Hepatocyte (in vitro differentiated cells): ENCODE data around the gene NOS1AP. TPM values are rescaled to one million over a fixed set of nuclear protein-coding genes. Genes with fewer than 3 reads are reported as not detected.

Experiments used
- DNase-seq: peaks from one replicate; pipeline ENCODE4 v3.0.0-alpha.2; 2016; ENCODE audit warnings: low spot score
- H2AFZ ChIP-seq: fragments of 200-600 bp; sonication (generic); 2 replicates; pipeline ENCODE4 v1.6.0; 2016; ENCODE audit warnings: antibody characterized with exemption, mild to moderate bottlenecking
- H3K27ac ChIP-seq: fragments of 200-600 bp; sonication (generic); 2 replicates; pipeline ENCODE4 v1.5.1; 2016; ENCODE audit warnings: mild to moderate bottlenecking
- H3K27me3 ChIP-seq: fragments of 200-600 bp; sonication (generic); 2 replicates; pipeline ENCODE4 v1.6.1; 2016
- H3K36me3 ChIP-seq: fragments of 200-600 bp; sonication (generic); replicated peaks from 2 replicates; pipeline ENCODE4 v1.5.1; 2016; ENCODE audit warnings: low read depth; ENCODE audit not compliant: insufficient read depth
- H3K4me1 ChIP-seq: fragments of 200-600 bp; sonication (generic); 2 replicates; pipeline ENCODE4 v1.5.1; 2016; ENCODE audit warnings: mild to moderate bottlenecking, moderate library complexity; ENCODE audit not compliant: insufficient read depth
- H3K4me2 ChIP-seq: fragments of 200-600 bp; sonication (generic); 2 replicates; pipeline ENCODE4 v1.6.0; 2016
- H3K4me3 ChIP-seq: fragments of 200-600 bp; sonication (generic); 2 replicates; pipeline ENCODE4 v1.5.1; 2016; ENCODE audit warnings: mild to moderate bottlenecking
- H3K79me2 ChIP-seq: fragments of 200-600 bp; sonication (generic); 2 replicates; pipeline ENCODE4 v1.6.0; 2017; ENCODE audit warnings: mild to moderate bottlenecking
- H3K9me2 ChIP-seq: fragments of 200-600 bp; sonication (generic); replicated peaks from 2 replicates; pipeline ENCODE4 v1.6.0; 2017; ENCODE audit warnings: mild to moderate bottlenecking; ENCODE audit not compliant: insufficient read depth
- H3K9me3 ChIP-seq: fragments of 200-600 bp; sonication (generic); 2 replicates; pipeline ENCODE4 v1.5.1; 2016; ENCODE audit warnings: low read depth, mild to moderate bottlenecking
- H4K20me1 ChIP-seq: fragments of 200-600 bp; sonication (generic); 2 replicates; pipeline ENCODE4 v1.6.0; 2016; ENCODE audit warnings: mild to moderate bottlenecking; ENCODE audit not compliant: insufficient read depth, poor library complexity, severe bottlenecking
- CTCF ChIP-seq: fragments of 200-600 bp; sonication (generic); IDR thresholded peaks from 2 replicates; pipeline ENCODE4 v1.5.1; 2016; ENCODE audit warnings: antibody characterized with exemption, mild to moderate bottlenecking; ENCODE audit not compliant: poor library complexity
- EZH2 ChIP-seq: fragments of 200-600 bp; sonication (generic); IDR thresholded peaks from 2 replicates; pipeline ENCODE4 v1.6.1; 2016; ENCODE audit warnings: antibody characterized with exemption, mild to moderate bottlenecking, borderline replicate concordance
- EZH2phosphoT487 ChIP-seq: fragments of 200-600 bp; sonication (generic); IDR thresholded peaks from one replicate; pipeline ENCODE4 v1.6.1; 2018; ENCODE audit warnings: antibody characterized with exemption, mild to moderate bottlenecking, low read depth, moderate library complexity; ENCODE audit not compliant: unreplicated experiment, severe bottlenecking
- whole genome bisulfite sequencing: methylation state at CpG from one replicate; pipeline ENCODE4 v1.1.6; 2016; ENCODE audit warnings: low lambda C conversion rate; ENCODE audit errors: missing lambda C conversion rate; 5-methylcytosine and 5-hydroxymethylcytosine counted together
- polyA plus RNA-seq: library from polyadenylated mRNA; unstranded; fragments of >200 nt; fragmentation: Nextera tagmentation; extraction: Ambion mirVana; gene quantifications from 2 replicates; pipeline ENCODE4 v1.2.1, GENCODE V29; 2016
- total RNA-seq: library from RNA; depleted of rRNA; stranded (reverse); fragments of >200 nt; gene quantifications from 2 replicates; pipeline ENCODE4 v1.2.3, GENCODE V29; 2014

NOS1AP gene
- total and polyA plus RNA-seq, 2 experiments from 2014 or later, result 0.97 to 4.4 TPM

GRCh38 chr1:162297208-162297607 lies 227.7 kb downstream of the NOS1AP start:
- DNase-seq, result no peak
- Histone ChIP-seq H3K27me3 (no peaks in the 10 kb centered on the region), H3K36me3 (no peaks in the 10 kb centered on the region), H3K4me3 (no peak overlapping the region), H3K79me2 (no peaks in the 10 kb centered on the region), H3K4me2 (no peak overlapping the region), H4K20me1 (no peaks in the 10 kb centered on the region), H2AFZ (no peak overlapping the region), H3K27ac (no peak overlapping the region), H3K9me3 (no peaks in the 10 kb centered on the region), H3K4me1 (peaks cover 6% of the 10 kb centered on the region), H3K9me2 (no peaks in the 10 kb centered on the region)
- TF ChIP-seq CTCF (no peak), EZH2phosphoT487 (no peak), EZH2 (no peak)
- 88% methylated on average over 4 of the region's 4 CpGs for WGBS

GRCh38 chr1:162298266-162298665 lies 228.8 kb downstream of the NOS1AP start:
- Histone ChIP-seq H3K9me3 (no peaks in the 10 kb centered on the region), H3K79me2 (no peaks in the 10 kb centered on the region), H4K20me1 (no peaks in the 10 kb centered on the region), H3K4me2 (no peak overlapping the region), H3K9me2 (no peaks in the 10 kb centered on the region), H3K4me3 (no peak overlapping the region), H2AFZ (no peak overlapping the region), H3K4me1 (no peaks in the 10 kb centered on the region), H3K27me3 (no peaks in the 10 kb centered on the region), H3K27ac (no peak overlapping the region), H3K36me3 (no peaks in the 10 kb centered on the region)
- WGBS, result 98% methylated on average over 2 of the region's 2 CpGs
- no peak for DNase-seq
- TF ChIP-seq EZH2phosphoT487 (no peak), EZH2 (no peak), CTCF (no peak)

- no peaks in the 10 kb centered on the region for H3K9me3 ChIP-seq
- H3K27ac ChIP-seq, result no peak overlapping the region
- no peaks in the 10 kb centered on the region for H3K4me1 ChIP-seq
- H3K27me3 ChIP-seq, result no peaks in the 10 kb centered on the region
- no peak overlapping the region for H2AFZ ChIP-seq
- TF ChIP-seq EZH2phosphoT487 (no peak), CTCF (no peak), EZH2 (no peak)
- H3K36me3 ChIP-seq, result no peaks in the 10 kb centered on the region
- DNase-seq, result no peak
- no peaks in the 10 kb centered on the region for H4K20me1 ChIP-seq
- H3K79me2 ChIP-seq, result no peaks in the 10 kb centered on the region
- no peaks in the 10 kb centered on the region for H3K9me2 ChIP-seq
- H3K4me2 ChIP-seq, result no peak overlapping the region
- H3K4me3 ChIP-seq, result no peak overlapping the region
These were observed 229.5 kb downstream of the NOS1AP start for GRCh38 chr1:162299018-162299417.
